Effector CD4-positive, alpha-beta T cell (primary cell): ENCODE results near the gene STRA8. TPM values are rescaled to one million over a fixed set of nuclear protein-coding genes. Genes with fewer than 3 reads are reported as not detected.

Experiments used
- DNase-seq: peaks from one replicate; pipeline ENCODE4 v3.0.0-alpha.2; 2020
- total RNA-seq: gene quantifications from one replicate; lab custom pipeline; 2026; lab: John Stamatoyannopoulos, UW

STRA8 gene
- not detected for total RNA-seq

GRCh38 chr7:135233570-135233969 lies at the start of gene STRA8:
TSS of gene STRA8 (plus strand) at chr7:135233838. CDS start at chr7:135240525, 6,687 bp downstream.
- no peak for DNase-seq

- DNase-seq, result no peak
Measured at GRCh38 chr7:135184254-135184841, 49.3 kb upstream of the STRA8 start.

- DNase-seq, result no peak
Measured at GRCh38 chr7:135185471-135186260, 48.0 kb upstream of the STRA8 start.

GRCh38 chr7:135186261-135186540 lies 47.4 kb upstream of the STRA8 start:
- no peak for DNase-seq

DNA sequence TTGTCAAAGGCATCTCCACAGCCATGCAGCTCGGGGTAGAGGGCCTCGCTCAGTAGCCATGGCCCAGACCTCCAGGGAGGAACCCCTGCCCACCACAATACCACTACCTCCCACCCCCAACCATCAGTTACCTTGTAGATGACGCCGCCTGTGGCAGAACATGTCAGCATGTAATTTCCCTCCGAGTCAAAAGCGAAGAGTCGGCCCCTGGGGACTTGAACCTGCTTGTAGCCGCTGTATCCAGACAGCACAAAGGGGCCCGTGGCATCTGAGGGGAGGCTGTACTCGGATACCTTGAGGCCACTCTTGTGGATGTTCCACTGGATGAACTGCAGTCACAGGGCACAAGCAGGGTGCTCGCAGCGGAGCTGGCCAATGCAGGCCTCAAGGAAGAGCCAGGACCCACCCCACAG lies 46.8 kb upstream of the STRA8 start:
- no peak for DNase-seq

- no peak for DNase-seq
Measured at GRCh38 chr7:135188298-135188984, 45.2 kb upstream of the STRA8 start.

GRCh38 chr7:135189221-135189662 lies 44.4 kb upstream of the STRA8 start:
- DNase-seq, result no peak

- DNase-seq, result no peak
Measured at GRCh38 chr7:135189961-135190360, 43.7 kb upstream of the STRA8 start.

- no peak for DNase-seq
Measured at GRCh38 chr7:135190703-135191102, 42.9 kb upstream of the STRA8 start.

DNA sequence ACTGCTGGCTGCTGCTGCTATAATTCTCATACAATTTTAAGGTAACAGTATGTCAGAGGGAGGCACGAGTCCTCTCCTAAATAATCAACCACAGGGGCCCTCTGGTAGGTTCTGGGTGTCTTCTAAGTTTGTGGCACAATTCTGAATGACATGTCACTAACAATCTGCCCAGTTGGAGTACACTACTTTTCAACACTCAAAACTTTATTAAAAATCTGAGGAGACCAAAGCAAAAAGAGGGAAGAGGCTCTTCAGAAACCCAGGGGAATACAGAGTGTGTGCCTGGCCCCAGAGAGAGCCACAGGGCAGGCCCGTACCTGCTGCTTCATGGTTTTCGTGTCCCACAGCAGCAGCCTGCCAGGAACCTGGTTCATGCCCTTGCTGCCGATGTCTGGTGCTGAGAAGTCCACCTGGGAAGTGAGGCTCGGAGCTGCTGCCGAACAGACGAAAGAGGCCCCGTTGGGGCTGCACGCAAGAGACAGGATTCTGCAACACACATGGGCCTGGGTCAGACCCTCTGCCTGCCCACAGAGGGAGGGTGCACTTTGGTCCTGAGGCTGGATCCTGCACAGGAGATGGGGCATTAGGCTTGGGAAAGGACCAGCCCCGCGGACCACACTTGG lies 40.6 kb upstream of the STRA8 start:
- no peak for DNase-seq

DNA sequence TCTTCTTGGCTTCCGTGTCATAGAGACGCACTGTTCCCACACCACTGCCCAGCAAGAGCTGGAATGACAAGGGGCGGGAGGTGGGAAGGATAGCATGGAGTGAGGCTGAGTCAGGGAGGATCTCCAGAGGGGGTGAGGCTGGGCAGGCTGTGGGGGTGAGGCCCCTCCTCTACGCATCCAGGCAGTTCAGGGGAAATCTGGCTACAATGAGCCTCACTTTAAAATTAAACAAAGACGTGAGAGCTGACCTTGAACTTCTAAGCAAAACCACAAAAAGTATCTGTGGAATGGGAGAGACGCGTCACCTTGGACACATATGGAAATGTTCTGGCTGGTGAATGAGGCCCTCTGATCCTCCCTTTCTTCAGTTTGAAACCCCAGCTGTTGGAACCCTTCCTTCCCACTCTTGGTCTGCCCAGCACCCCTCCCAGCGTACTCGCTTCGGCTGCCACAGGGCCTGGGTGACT lies 40.0 kb upstream of the STRA8 start:
- DNase-seq, result no peak

DNA sequence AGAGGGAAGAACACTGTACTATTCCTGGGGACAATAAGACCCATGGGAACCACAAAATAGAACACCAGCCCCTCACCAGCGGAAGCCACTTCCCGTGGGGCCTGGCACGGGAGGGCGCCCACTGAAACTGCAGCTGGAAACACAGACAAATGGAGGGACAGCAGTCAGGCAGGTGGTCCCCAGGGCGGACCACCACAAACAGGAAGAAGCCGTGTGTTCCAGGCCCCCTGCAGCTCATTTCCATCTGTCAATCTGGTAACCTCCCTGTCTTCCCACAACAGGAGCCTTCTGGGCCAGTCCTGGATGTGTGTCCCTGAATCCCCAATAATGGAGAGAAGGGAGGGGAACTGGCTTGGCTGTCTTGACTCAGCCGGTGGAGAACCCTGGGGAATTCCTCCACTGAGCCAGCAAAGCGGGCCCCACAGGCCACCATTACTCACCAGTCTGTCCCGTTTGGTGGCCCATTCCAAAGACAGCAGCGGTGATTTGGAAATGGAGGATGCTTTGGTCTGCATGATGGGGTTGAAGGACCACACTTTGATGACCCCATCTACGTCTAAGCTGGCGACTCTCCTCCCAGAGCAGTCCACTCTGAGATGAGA lies 39.0 kb upstream of the STRA8 start:
- DNase-seq, result no peak

DNA sequence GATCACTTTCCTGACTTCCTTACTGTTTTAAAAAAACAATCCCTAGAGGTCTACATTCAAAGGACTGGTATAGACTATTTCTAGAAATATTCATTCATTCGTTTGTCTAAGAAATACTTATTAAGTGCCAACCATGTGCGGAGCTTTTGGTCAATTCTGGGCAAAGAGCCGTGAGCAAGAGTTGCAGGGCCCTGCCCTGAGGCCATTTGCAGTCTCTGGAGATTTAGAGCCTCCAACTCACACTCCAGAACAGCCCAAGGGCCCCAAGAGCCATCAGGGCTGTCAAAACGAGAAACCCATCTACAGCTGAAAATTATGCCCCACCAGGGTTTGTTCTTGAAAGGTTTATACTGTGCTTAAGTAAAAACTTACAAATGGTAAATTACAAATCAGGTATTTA lies 38.5 kb upstream of the STRA8 start:
- no peak for DNase-seq

DNA sequence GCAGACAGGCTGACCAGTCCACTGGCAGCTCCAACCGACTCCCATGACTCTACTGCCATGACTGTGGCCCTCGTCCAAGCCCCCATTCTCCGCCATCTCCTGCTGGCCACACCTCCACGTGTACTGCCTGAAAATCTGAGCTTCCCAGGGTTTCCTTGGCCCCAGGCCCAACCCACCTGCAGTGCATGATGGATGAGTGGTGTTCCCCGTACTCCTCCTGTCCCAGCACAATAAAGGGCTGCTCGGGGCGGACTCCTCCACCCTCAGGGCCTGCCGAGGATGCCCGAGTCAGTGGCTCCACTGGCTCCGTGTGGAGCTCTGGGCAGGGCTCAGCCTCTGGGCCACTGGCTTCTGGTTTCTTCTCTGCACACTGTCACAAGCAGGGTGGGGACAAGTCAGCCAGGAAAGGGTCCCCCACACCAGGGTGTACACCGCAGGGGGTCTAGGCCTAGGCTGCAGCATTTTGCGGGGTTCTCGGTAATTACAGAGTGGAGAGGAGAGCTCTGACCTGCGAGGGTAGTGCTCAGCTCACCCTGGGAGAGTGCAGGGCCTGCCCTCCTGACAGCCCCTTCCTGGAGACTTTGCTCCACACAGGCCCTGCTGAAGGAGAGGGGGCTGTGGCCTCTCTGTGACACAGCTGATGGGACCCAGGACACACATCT lies 37.5 kb upstream of the STRA8 start:
- DNase-seq, result no peak

DNA sequence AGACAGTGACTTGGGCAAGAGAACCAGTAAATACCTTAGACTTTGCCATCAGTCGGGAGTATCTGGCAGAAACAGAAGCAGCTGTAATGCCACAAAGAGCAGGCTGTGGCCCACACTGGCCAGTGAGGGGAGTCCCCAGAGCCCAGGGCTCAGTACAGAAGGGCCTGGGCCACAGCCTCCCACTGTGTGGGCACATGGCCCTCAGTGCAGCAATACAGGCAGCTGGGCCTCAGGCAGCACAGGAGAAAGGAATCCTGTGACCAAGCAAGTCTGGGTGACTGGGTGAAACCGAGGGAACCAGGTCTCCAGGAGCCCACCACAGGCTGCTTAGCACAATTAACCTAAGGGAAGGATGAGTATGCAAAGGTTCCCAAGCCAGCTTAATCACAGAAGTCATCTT lies 36.3 kb upstream of the STRA8 start:
- DNase-seq, result no peak

DNA sequence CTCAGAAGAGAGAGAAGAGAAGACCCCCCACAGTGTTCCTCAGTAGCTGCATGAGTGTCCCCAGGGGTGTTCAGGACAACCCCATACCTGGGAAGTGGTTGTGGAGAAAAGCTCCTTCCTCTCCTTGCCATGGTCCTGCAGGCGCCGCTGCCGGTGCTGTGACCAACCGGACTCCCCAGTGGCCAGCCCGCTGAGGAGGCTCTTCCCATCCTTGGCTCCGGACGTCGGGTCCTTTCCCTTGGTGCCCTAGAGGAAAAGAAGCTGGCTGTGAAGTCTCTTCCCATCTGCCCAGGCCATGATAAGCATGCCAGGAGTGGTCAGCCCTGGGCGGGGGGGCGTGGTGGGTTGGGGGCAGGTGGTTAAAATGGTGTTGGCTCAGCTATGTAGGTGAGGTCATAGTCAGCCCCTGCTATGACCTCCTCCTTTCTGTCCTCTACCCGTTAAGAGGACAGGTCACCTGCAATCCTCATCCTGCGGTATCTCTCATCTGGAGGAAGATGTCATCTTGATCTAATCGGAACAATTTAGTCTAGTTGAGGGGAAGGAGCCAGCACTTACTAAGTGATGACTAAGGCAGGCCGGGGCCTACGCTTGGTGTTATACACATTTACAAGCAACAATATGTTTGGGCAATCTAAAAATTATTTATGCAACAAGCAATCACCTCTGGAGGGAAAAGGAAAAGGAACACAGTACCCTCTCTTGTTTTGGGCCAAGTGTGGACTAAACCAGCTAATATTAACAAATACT lies 35.6 kb upstream of the STRA8 start:
- no peak for DNase-seq

DNA sequence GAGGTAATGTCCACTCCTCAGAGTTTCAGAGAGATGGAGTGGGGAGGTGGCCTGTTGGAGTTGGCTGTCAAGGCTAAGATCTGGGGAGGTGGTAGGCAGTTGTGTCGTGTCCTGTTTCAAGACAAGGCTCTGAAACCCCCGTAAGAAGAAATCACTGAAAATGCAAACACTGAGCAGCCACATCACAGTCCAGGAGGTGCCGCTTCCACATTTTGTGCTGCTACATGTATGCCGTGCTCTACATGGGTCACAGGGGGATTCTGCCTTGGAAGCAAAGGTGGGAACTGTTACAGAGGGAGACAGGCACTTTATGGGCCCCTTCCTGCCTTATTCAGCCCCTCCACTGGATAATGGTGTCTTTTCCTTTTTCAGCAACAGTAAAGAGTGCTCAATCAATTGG lies 34.2 kb upstream of the STRA8 start:
- DNase-seq, result no peak

DNA sequence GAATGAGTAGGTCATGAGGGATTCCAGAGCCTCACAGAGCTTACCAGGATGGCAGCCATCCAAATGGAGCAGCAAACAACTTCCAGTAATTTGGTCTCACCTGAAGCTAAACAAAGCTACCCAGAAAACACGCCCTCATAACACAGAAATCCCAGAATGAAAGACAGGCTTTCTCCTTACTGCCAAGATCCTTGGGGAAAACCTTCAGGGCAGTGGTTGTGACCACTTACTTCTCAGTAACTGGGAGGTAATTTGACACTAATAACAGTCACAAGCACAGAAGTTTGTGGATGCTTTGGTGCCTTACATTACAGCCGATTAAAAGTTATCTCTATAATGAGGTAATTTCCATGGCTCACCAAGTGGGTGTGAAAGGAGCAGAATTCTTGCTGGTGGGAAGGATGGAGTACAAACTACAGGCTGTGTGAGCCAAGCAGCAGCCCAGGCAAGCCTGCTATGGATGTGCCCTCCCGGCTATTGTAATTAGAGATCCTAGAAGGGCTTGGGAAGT lies 32.8 kb upstream of the STRA8 start:
- no peak for DNase-seq

GRCh38 chr7:135201350-135201749 lies 32.3 kb upstream of the STRA8 start:
- no peak for DNase-seq

DNA sequence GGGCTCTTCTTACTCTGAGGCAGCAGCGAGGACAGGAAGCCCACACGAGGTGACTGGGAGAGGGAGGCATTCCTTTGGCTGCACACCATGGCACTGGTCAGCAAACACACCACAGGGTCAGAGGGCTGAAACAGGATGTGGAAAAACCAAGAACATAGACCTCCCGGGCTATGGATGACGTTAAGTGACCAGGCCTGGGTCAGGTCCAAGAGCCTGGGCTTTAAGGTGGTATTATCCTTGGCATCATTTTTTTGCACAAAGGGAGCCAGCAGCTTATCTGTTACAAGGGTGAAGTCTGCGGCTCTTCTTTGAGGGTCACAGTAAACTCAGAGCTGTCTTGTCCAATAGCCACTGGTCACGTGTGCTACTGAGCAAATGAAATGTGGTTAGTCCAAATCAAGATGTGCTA lies 29.3 kb upstream of the STRA8 start:
- DNase-seq, result no peak

GRCh38 chr7:135204876-135205275 lies 28.8 kb upstream of the STRA8 start:
- no peak for DNase-seq

DNA sequence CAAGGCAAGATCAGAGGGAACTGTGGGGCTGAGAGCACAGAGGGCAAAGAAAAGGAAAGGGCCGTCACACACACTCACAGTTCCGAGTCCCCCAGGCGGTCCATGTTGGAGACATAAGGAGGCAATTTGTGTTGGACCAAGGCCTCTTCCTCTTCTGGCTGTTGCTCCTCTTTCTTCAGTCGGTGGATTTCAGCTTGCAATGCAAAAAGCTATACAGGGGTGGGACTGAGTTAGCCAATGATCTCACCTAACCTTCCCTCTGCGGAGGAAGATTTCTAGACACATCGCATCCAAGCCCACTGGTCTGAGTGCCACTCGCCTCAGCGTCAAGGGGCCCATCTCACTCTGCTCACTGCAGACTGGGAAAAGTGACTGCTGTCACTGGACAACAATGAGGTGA lies 27.8 kb upstream of the STRA8 start:
- no peak for DNase-seq
